PFSK-1 (cell line): Measurements from ENCODE around the gene UGT1A7.

Experiments used
- FOXP2 ChIP-seq: optimal IDR thresholded peaks from 2 replicates; pipeline ENCODE3; 2011; ENCODE audit warnings: borderline replicate concordance, control low read depth, inconsistent platforms; ENCODE audit not compliant: insufficient read depth; ENCODE audit errors: extremely low read length, extremely low read depth
- POLR2AphosphoS5 ChIP-seq: IDR thresholded peaks from 2 replicates; pipeline ENCODE4 v1.6.1; 2012; ENCODE audit warnings: low read depth, mild to moderate bottlenecking, control low read depth, low read length, moderate library complexity
- SIN3A ChIP-seq: IDR thresholded peaks from 2 replicates; pipeline ENCODE4 v1.6.1; 2012; ENCODE audit warnings: mild to moderate bottlenecking, low read length, moderate library complexity, borderline replicate concordance; ENCODE audit not compliant: insufficient read depth
- TAF1 ChIP-seq: IDR thresholded peaks from 2 replicates; pipeline ENCODE4 v1.6.1; 2012; ENCODE audit warnings: low read length, control low read depth, borderline replicate concordance; ENCODE audit not compliant: insufficient read depth
- TF ChIP-seq, protein P1 (sequence below), 2 experiments: IDR thresholded peaks; 2 replicates each; pipeline versions ENCODE4 v1.6.1 to v1.8.0; 2011 to 2012; ENCODE audit warnings: low read depth in 2 of 2, low read length in 2 of 2, control low read depth in 1 of 2, inconsistent platforms in 1 of 2, mild to moderate bottlenecking in 1 of 2, moderate library complexity in 1 of 2; ENCODE audit not compliant: insufficient read depth in 1 of 2

Gene UGT1A7

DNA sequence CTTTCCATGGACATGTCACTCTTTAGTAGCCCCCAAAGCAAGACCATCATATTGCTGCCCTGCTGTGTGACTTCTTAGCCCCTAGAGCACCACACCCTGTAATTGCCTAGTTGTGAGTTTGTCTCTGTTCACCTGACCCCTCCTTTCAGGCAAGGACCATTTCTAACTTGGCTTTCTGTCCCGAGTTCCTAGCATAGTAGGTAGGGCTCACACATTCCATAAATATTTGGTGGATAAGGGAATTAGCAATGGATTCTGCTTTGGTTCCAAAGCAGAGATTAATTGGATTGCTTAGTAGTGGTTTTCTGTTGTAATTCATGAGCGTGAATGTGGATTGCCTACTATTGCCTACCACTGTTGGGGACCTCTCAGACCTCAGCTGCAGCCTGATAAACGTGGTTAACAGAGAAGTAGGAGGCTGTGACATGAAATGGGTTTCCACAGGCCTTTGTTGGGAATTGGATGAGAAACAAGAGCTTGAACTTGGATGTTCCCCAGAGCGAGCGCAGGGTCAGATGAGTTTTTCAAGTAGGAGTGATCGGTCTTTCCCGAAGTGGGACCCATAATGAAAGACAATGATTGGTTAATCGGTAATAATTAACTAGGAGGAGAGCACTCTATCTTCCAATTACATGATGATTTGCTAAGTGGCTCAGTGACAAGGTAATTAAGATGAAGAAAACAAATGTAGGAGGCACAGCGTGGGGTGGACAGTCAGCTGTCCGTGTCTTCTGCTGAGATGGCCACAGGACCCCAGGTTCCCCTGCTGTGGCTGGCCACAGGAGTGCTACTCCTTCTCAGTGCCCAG, 65.0 kb downstream of the UGT1A7 start:
- TF ChIP-seq FOXP2 = no peak
- TF ChIP-seq, protein P1, sequence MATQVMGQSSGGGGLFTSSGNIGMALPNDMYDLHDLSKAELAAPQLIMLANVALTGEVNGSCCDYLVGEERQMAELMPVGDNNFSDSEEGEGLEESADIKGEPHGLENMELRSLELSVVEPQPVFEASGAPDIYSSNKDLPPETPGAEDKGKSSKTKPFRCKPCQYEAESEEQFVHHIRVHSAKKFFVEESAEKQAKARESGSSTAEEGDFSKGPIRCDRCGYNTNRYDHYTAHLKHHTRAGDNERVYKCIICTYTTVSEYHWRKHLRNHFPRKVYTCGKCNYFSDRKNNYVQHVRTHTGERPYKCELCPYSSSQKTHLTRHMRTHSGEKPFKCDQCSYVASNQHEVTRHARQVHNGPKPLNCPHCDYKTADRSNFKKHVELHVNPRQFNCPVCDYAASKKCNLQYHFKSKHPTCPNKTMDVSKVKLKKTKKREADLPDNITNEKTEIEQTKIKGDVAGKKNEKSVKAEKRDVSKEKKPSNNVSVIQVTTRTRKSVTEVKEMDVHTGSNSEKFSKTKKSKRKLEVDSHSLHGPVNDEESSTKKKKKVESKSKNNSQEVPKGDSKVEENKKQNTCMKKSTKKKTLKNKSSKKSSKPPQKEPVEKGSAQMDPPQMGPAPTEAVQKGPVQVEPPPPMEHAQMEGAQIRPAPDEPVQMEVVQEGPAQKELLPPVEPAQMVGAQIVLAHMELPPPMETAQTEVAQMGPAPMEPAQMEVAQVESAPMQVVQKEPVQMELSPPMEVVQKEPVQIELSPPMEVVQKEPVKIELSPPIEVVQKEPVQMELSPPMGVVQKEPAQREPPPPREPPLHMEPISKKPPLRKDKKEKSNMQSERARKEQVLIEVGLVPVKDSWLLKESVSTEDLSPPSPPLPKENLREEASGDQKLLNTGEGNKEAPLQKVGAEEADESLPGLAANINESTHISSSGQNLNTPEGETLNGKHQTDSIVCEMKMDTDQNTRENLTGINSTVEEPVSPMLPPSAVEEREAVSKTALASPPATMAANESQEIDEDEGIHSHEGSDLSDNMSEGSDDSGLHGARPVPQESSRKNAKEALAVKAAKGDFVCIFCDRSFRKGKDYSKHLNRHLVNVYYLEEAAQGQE (IDR thresholded peaks at IDR 0.05; ENCODE audit: insufficient read depth in 1 of 2, low read depth in 2 of 2, low read length in 2 of 2) = no peak
- no peak for TF ChIP-seq TAF1
- TF ChIP-seq POLR2AphosphoS5 = no peak
- TF ChIP-seq SIN3A = no peak

DNA sequence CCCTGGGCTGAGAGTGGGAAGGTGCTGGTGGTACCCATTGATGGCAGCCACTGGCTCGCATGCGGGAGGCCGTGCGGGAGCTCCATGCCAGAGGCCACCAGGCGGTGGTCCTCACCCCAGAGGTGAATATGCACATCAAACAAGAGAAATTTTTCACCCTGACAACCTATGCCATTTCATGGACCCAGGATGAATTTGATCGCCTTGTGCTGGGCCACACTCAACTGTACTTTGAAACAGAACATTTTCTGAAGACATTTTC, 65.5 kb downstream of the UGT1A7 start:
- TF ChIP-seq POLR2AphosphoS5 = no peak
- TF ChIP-seq, protein P1 (IDR thresholded peaks at IDR 0.05; ENCODE audit: insufficient read depth in 1 of 2, low read depth in 2 of 2, low read length in 2 of 2) = no peak
- TF ChIP-seq TAF1 = no peak
- TF ChIP-seq FOXP2 = no peak
- no peak for TF ChIP-seq SIN3A

DNA sequence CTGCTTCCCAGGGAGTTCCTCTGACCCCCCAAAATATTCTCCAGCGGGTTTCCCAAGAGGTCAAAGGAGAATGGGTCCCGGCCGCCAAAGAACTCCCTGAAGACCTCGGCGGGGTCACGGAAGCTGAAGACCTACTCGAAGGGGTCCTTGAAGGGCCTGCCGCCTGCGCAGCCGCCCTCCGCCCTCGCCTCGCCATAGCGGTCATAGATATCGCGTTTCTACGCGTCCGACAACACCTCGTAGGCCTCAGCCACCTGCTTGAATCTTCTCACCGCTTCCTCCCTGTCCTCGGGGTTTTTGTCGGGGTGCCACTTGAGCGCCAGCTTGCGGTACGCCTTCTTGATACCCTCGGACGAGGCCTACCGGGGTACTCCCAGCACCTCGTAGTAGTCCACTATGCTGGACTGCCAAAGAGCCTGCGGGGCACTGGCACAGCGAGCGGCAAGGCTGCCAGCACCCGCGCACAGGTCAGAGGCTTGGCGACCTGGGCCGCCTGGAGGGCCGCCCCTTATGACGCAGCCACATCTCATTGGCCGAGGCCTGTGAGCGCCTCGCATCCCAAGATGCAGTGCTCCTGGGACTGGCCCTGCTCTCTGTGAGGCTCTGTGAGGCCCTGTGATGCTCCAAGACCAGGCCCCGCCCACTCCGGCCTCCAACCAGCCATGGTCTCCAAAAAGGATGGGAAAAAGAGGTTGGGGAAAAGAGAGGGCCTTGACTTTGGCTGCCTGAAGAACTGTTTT, 73.3 kb downstream of the UGT1A7 start:
- TF ChIP-seq POLR2AphosphoS5 (no peak), TAF1 (no peak), FOXP2 (no peak), SIN3A (no peak)
- TF ChIP-seq, protein P1 (IDR thresholded peaks at IDR 0.05; ENCODE audit: insufficient read depth in 1 of 2, low read depth in 2 of 2, low read length in 2 of 2) = no peak

DNA sequence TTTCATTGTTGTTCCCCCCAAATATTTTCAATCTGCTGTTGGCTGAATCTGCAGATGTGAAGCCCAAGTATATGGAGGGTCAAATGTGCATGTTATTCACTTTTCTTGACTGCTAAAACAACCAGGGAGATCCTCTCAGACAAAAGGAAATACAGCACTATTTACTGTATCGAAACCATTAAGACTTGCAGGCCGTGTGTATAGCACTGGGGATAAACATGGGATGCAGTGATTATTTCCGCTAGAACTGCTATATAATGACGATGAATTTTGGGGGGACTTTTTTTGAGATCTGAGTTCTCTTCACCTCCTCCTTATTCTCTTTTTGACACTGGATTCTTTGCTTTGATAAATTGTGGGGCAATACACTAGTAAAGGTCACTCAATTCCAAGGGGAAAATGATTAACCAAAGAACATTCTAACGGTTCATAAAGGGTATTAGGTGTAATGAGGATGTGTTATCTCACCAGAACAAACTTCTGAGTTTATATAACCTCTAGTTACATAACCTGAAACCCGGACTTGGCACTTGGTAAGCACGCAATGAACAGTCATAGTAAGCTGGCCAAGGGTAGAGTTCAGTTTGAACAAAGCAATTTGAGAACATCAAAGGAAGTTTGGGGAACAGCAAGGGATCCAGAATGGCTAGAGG, 74.9 kb downstream of the UGT1A7 start:
- TF ChIP-seq TAF1 (no peak), FOXP2 (no peak), SIN3A (no peak), POLR2AphosphoS5 (no peak)
- TF ChIP-seq, protein P1 (IDR thresholded peaks at IDR 0.05; ENCODE audit: insufficient read depth in 1 of 2, low read depth in 2 of 2, low read length in 2 of 2) = no peak
